ENCODE results near the gene CCDC183. TPM values are rescaled to one million over a fixed set of nuclear protein-coding genes. Genes with fewer than 3 reads are reported as not detected.
"Not testable (repeated sequence)": the region's sequence is repeated elsewhere in the genome, so short reads cannot be mapped to it uniquely, and the experiment has no call there.

CCDC183 gene
- total and polyA plus RNA-seq, 2 of the 4 experiments (the other 2 are of a cell fraction) = under 0.01 to 0.29 TPM

DNA sequence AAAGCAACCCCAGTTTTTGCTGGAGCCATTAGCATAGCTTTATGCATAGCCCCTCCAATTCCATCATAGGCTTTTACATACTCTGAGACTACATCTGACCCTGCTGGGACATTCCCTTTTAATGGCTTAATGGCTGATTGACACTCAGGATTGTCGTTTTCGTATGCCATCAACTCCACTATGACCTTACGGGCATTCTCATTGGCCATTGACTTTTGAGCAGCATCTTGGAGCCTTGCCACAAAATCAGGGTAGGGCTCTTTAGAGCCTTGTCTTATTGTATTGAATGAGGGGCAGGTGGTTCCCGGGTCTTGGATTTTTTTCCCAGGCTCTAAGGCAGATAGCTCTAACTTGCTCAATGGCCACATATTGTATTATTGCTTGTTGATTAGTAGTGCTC, 9.2 kb upstream of the CCDC183 start:
- CTCF ChIA-PET = interaction anchor here (1.2 kb wide), 1 partner anchor 248 kb away, joined by 4 read pairs; no protein-coding TSS in a partner anchor
- H3K4me2 ChIP-seq (ENCODE audit: low read depth, low read length); H2AK9ac ChIP-seq (replicated peaks; ENCODE audit: low read depth, low read length, poor library complexity); H3K4ac ChIP-seq (ENCODE audit: low read depth, low read length); H2BK20ac ChIP-seq (ENCODE audit: low read depth, low read length); H2AK5ac ChIP-seq (ENCODE audit: low read depth, low read length); H3K23ac ChIP-seq (ENCODE audit: low read depth, low read length); H4K20me1 ChIP-seq (ENCODE audit: insufficient read depth, low read length); H2BK15ac ChIP-seq (ENCODE audit: low read depth, low read length); H3K9me3 ChIP-seq (ENCODE audit: control insufficient read depth, insufficient read depth, low read length); H2BK120ac ChIP-seq (ENCODE audit: low read depth, low read length); H3K27ac ChIP-seq (ENCODE audit: insufficient read depth, low read length); POLR2A ChIA-PET (ENCODE audit: unreplicated experiment); H3K79me1 ChIP-seq (ENCODE audit: low read depth in 1 of 2, low read length in 2 of 2); BruUV-seq (replicated peaks); ATAC-seq (ENCODE audit: low read depth); H2AFZ ChIP-seq (replicated peaks; ENCODE audit: low read length, poor library complexity); dilution Hi-C loops (cut with HindIII; ENCODE audit: low sequenced_read_pairs, unreplicated experiment); H3K9me1 ChIP-seq (ENCODE audit: insufficient read depth, low read length); H3K14ac ChIP-seq (replicated peaks; ENCODE audit: low read depth, low read length); H3K18ac ChIP-seq (ENCODE audit: low read depth, low read length); H4K91ac ChIP-seq (ENCODE audit: insufficient read depth, low read depth, low read length); DNase-seq; H3K27me3 ChIP-seq (ENCODE audit: control insufficient read depth, insufficient read depth, low read length); H3K56ac ChIP-seq (ENCODE audit: extremely low read depth, insufficient read depth, low read length); H3K4me1 ChIP-seq (ENCODE audit: control insufficient read depth, insufficient read depth, low read length); H2BK5ac ChIP-seq (ENCODE audit: low read depth, low read length, poor library complexity, severe bottlenecking); H4K5ac ChIP-seq (ENCODE audit: low read depth, low read length); H3K36me3 ChIP-seq (ENCODE audit: control insufficient read depth, insufficient read depth, low read length); H4K8ac ChIP-seq (ENCODE audit: low read depth in 2 of 2, low read length in 2 of 2); H3K9ac ChIP-seq (ENCODE audit: low read depth, low read length); H3K4me3 ChIP-seq (ENCODE audit: insufficient read depth, low read depth, low read length): not testable (repeated sequence)
- WGBS, 2 experiments (ENCODE audit: extremely low coverage in 2 of 2, insufficient read length in 1 of 2) = 32% methylated on average over 3 of the region's 4 CpGs; no CpG with 5 or more reads in 1 of the 2 experiments
- intact Hi-C loops (cut with micrococcal nuclease) (loop anchor here (1.0 kb wide), 2 partner anchors 242 to 248 kb away; no protein-coding TSS in a partner anchor), in situ Hi-C loops (cut with MboI; ENCODE audit: low sequenced_read_pairs) (loop anchor here (10.0 kb wide), 1 partner anchor 248 kb away; the partner anchor contains the start of gene FUT7)
